GM18508 (cell line): Measurements from ENCODE around the gene KLHL36.
"Not testable (repeated sequence)": the region's sequence is repeated elsewhere in the genome, so short reads cannot be mapped to it uniquely, and the experiment has no call there.

Source experiments
- ATAC-seq: cut with Tn5 transposase; IDR thresholded peaks from one replicate; pipeline ENCODE4 v1.9.1; 2021; ENCODE audit warnings: moderate number of reproducible peaks; ENCODE audit not compliant: insufficient read depth, unreplicated experiment

Gene KLHL36

GRCh38 chr16:84667600-84668309, 19.4 kb downstream of the KLHL36 start:
- no peak for ATAC-seq

GRCh38 chr16:84670063-84670462, 21.8 kb downstream of the KLHL36 start:
- no peak for ATAC-seq

GRCh38 chr16:84672276-84673202, 24.2 kb downstream of the KLHL36 start:
- ATAC-seq: no peak

GRCh38 chr16:84673203-84673535, 24.9 kb downstream of the KLHL36 start:
- no peak for ATAC-seq

- no peak for ATAC-seq
These were observed 25.2 kb downstream of the KLHL36 start for GRCh38 chr16:84673561-84673960.

- ATAC-seq: no peak
These were observed 27.1 kb downstream of the KLHL36 start for GRCh38 chr16:84675423-84675822.

GRCh38 chr16:84675884-84676283, 27.6 kb downstream of the KLHL36 start:
- no peak for ATAC-seq

GRCh38 chr16:84677017-84677803, 28.9 kb downstream of the KLHL36 start:
- no peak for ATAC-seq

GRCh38 chr16:84677849-84678248, 29.5 kb downstream of the KLHL36 start:
- ATAC-seq: no peak

GRCh38 chr16:84678541-84678940, 30.2 kb downstream of the KLHL36 start:
- no peak for ATAC-seq

- ATAC-seq: no peak
These were observed 32.0 kb downstream of the KLHL36 start for GRCh38 chr16:84680165-84680842.

- ATAC-seq: no peak
These were observed 32.7 kb downstream of the KLHL36 start for GRCh38 chr16:84680843-84681629.

- no peak for ATAC-seq
These were observed 35.6 kb downstream of the KLHL36 start for GRCh38 chr16:84683691-84684591.

- ATAC-seq: no peak
These were observed 36.3 kb downstream of the KLHL36 start for GRCh38 chr16:84684592-84684965.

- ATAC-seq: no peak
These were observed 36.9 kb downstream of the KLHL36 start for GRCh38 chr16:84685210-84685609.

GRCh38 chr16:84686707-84687298, 38.5 kb downstream of the KLHL36 start:
- no peak for ATAC-seq

GRCh38 chr16:84687715-84688114, 39.4 kb downstream of the KLHL36 start:
- ATAC-seq: peak; percentile 64

GRCh38 chr16:84688163-84688562, 39.9 kb downstream of the KLHL36 start:
- not testable (repeated sequence) for ATAC-seq
